HepG2 (cell line): Measurements from ENCODE around the gene TAF12. TPM values are rescaled to one million over a fixed set of nuclear protein-coding genes. Genes with fewer than 3 reads are reported as not detected.

Experiments used
- DRAP1 ChIP-seq: IDR thresholded peaks from 2 replicates; pipeline ENCODE4 v1.6.1; 2016; ENCODE audit warnings: missing genetic modification reagents, missing compliant biosample characterization
- EZH2 ChIP-seq: conservative IDR thresholded peaks from 2 replicates; pipeline ENCODE4 v1.6.1; 2012; ENCODE audit warnings: mild to moderate bottlenecking, low read depth, low read length, moderate library complexity
- GLI4 ChIP-seq: sonication (generic); formaldehyde crosslinking; IDR thresholded peaks from 2 replicates; pipeline ENCODE4 v1.5.1; 2020; ENCODE audit warnings: missing genetic modification reagents, mild to moderate bottlenecking, moderate library complexity, borderline replicate concordance
- HINFP ChIP-seq: sonication (generic); formaldehyde crosslinking; IDR thresholded peaks from 2 replicates; pipeline ENCODE4 v1.4.0; 2020; ENCODE audit warnings: low read depth, mild to moderate bottlenecking, missing genetic modification reagents
- IRF1 ChIP-seq: sonication (generic); formaldehyde crosslinking; IDR thresholded peaks from 2 replicates; pipeline ENCODE4 v1.4.0; 2020; ENCODE audit warnings: low read depth, mild to moderate bottlenecking, missing genetic modification reagents
- KLF9 ChIP-seq: IDR thresholded peaks from 2 replicates; pipeline ENCODE4 v1.6.1; 2016; ENCODE audit warnings: low read depth
- MAFG ChIP-seq: sonication (generic); formaldehyde crosslinking; IDR thresholded peaks from 2 replicates; pipeline ENCODE4 v1.5.1; 2020; ENCODE audit warnings: mild to moderate bottlenecking, missing genetic modification reagents
- MIER2 ChIP-seq: IDR thresholded peaks from 2 replicates; pipeline ENCODE4 v1.6.1; 2016; ENCODE audit warnings: missing biosample characterization, missing genetic modification reagents
- MNT ChIP-seq: fragments of 450-650 bp; IDR thresholded peaks from 2 replicates; pipeline ENCODE4 v1.6.1; 2016
- NFE2L1 ChIP-seq: sonication (generic); formaldehyde crosslinking; IDR thresholded peaks from 2 replicates; pipeline ENCODE4 v1.4.0; 2020; ENCODE audit warnings: missing genetic modification reagents, mild to moderate bottlenecking, borderline replicate concordance
- NR2F2 ChIP-seq: IDR thresholded peaks from 2 replicates; pipeline ENCODE4 v1.6.1; 2012; ENCODE audit warnings: low read depth, inconsistent platforms, borderline replicate concordance
- PAXIP1 ChIP-seq: sonication (generic); formaldehyde crosslinking; conservative IDR thresholded peaks from 2 replicates; pipeline ENCODE4 v1.4.0; 2020; ENCODE audit warnings: mild to moderate bottlenecking, missing genetic modification reagents, moderate library complexity
- SRSF4 ChIP-seq: fragments of 200-400 bp; formaldehyde crosslinking; IDR thresholded peaks from one replicate; pipeline ENCODE4 v1.6.1; 2018; ENCODE audit warnings: mild to moderate bottlenecking, low read depth, low read length, moderate library complexity; ENCODE audit not compliant: poor library complexity, severe bottlenecking
- ZFP1 ChIP-seq: IDR thresholded peaks from 2 replicates; pipeline ENCODE4 v1.6.1; 2016
- ZFP62 ChIP-seq: sonication (generic); formaldehyde crosslinking; IDR thresholded peaks from 2 replicates; pipeline ENCODE4 v1.4.0; 2020; ENCODE audit warnings: missing genetic modification reagents
- ZNF33B ChIP-seq: sonication (generic); formaldehyde crosslinking; IDR thresholded peaks from 2 replicates; pipeline ENCODE4 v1.5.1; 2020; ENCODE audit warnings: mild to moderate bottlenecking, missing genetic modification reagents
- ZSCAN30 ChIP-seq: sonication (generic); formaldehyde crosslinking; IDR thresholded peaks from 2 replicates; pipeline ENCODE4 v1.5.0; 2020; ENCODE audit warnings: mild to moderate bottlenecking, missing genetic modification reagents
- ZUFSP ChIP-seq: sonication (generic); formaldehyde crosslinking; IDR thresholded peaks from 2 replicates; pipeline ENCODE4 v1.9.0; 2021; ENCODE audit warnings: missing genetic modification reagents, mild to moderate bottlenecking, borderline replicate concordance
- polyA plus RNA-seq, 8 experiments: library from polyadenylated mRNA; depleted of rRNA in 3 of 8; stranded (reverse) in 7 of 8; unstranded in 1 of 8; fragments of >200 nt; fragmentation: Illumina TruSeq in 4 of 8; extraction: Trizol in 4 of 8; gene quantifications; 2 replicates each; pipeline versions ENCODE4 v1.2.1 to v1.2.3, GENCODE V29; 2011 to 2016; ENCODE audit warnings: low read depth in 4 of 8, missing spikeins in 1 of 8, mixed read lengths in 1 of 8; ENCODE audit not compliant: insufficient read depth in 1 of 8
- total RNA-seq, 5 experiments: library from RNA; depleted of rRNA; stranded (reverse); fragments of >200 nt; fragmentation: Illumina TruSeq; extraction: Trizol; gene quantifications; 2 replicates each; pipeline ENCODE4 v1.2.3, GENCODE V29; 2016; ENCODE audit warnings: low read depth in 1 of 5

The TAF12 gene
- total and polyA plus RNA-seq, 2 of the 13 experiments (the other 11 are each of a cell fraction or from before 2014, with no cell fraction given), result 16.3 to 17.1 TPM

- peak; percentile 78 for TF ChIP-seq PAXIP1
- no peak for TF ChIP-seq ZUFSP (CRISPR knock-in tag)
- TF ChIP-seq NR2F2, result peak; percentile 89
- no peak for TF ChIP-seq GLI4 (CRISPR knock-in tag)
- no peak for TF ChIP-seq KLF9
- peak; percentile 40; the same call in 1 of the 2 replicates for TF ChIP-seq ZSCAN30
- peak; percentile 72; the same call in 1 of the 2 replicates for TF ChIP-seq ZFP62
- TF ChIP-seq DRAP1 (CRISPR knock-in tag), result peak; percentile 100
- TF ChIP-seq IRF1, result peak; percentile 35; the same call in 1 of the 2 replicates
- no peak for TF ChIP-seq NFE2L1 (CRISPR knock-in tag)
- TF ChIP-seq ZNF33B (CRISPR knock-in tag), result no peak
- no peak for TF ChIP-seq SRSF4
- TF ChIP-seq MNT, result no peak
- peak; percentile 88 for TF ChIP-seq MIER2
- TF ChIP-seq EZH2, result no peak
- no peak for TF ChIP-seq MAFG (CRISPR knock-in tag)
- TF ChIP-seq ZFP1 (CRISPR knock-in tag), result peak; percentile 87
- TF ChIP-seq HINFP (CRISPR knock-in tag), result peak; percentile 51; the same call in 1 of the 2 replicates
These were observed 5.8 kb upstream of the TAF12 start, which contains the start of gene RNU11 (continued) for GRCh38 chr1:28648474-28649198.
